Measurements from ENCODE around the gene SNHG17.

- TF ChIP-seq EZH2 (IDR thresholded peaks at IDR 0.05; ENCODE audit: borderline replicate concordance, low read depth, low read length, severe bottlenecking) (no peak), CTCF (IDR thresholded peaks at IDR 0.05; ENCODE audit: borderline replicate concordance, extremely low read depth, low read length, poor library complexity, severe bottlenecking) (no peak)
These were observed 15.4 kb upstream of the SNHG17 start for GRCh38 chr20:38450412-38450975.

Measured in DND-41 (cell line).